Endothelial cell of umbilical vein (primary cell): Measurements from ENCODE around the gene ELOA. TPM values are rescaled to one million over a fixed set of nuclear protein-coding genes. Genes with fewer than 3 reads are reported as not detected.

ENCODE experiments used
- BruUV-seq: library from RNA; stranded (reverse); fragments of 400-500 nt; replicated peaks from 2 replicates; lab custom pipeline; 2021; lab: Mats Ljungman, UMichigan
- CTCF ChIA-PET: fragments of 300-600, 350-600 bp; sonication (Branson Sonifier 250); formaldehyde crosslinking; loops from one replicate; lab custom pipeline; 2021; ENCODE audit warnings: antibody characterized with exemption, inconsistent platforms; lab: Charles Lee
- POLR2A ChIA-PET: fragments of 300-600, 350-600 bp; sonication (Branson Sonifier 250); formaldehyde crosslinking; loops from one replicate; lab custom pipeline; 2021; ENCODE audit warnings: antibody characterized with exemption, inconsistent platforms; lab: Charles Lee
- DNase-seq: peaks from one replicate; pipeline ENCODE4 v3.0.0-alpha.2; 2011; ENCODE audit warnings: low read depth, low spot score
- FAIRE-seq: peaks from 2 replicates; lab custom pipeline; 2011; peaks lifted over from hg19 to GRCh38; lab: Jason Lieb, UNC
- H2AFZ ChIP-seq: 2 replicates; pipeline ENCODE4 v1.6.0; 2012; ENCODE audit warnings: low read depth, low read length, control low read depth, inconsistent platforms
- H3K27ac ChIP-seq: 2 replicates; pipeline ENCODE4 v1.5.1; 2011; ENCODE audit warnings: low read depth, mild to moderate bottlenecking, control low read depth, low read length, moderate library complexity; ENCODE audit not compliant: insufficient read depth
- H3K27me3 ChIP-seq, 2 experiments: 2 replicates each; pipeline versions ENCODE4 v1.6.0 to v1.6.1; 2011; ENCODE audit warnings: low read length in 2 of 2, mixed read lengths in 1 of 2; ENCODE audit not compliant: control insufficient read depth in 2 of 2, insufficient read depth in 2 of 2
- H3K36me3 ChIP-seq, 2 experiments: 2 replicates in 1 of 2; 3 replicates in 1 of 2; pipeline ENCODE4 v1.5.1; 2011; ENCODE audit warnings: low read length in 2 of 2, mild to moderate bottlenecking in 1 of 2, moderate library complexity in 1 of 2; ENCODE audit not compliant: control insufficient read depth in 2 of 2, insufficient read depth in 2 of 2; ENCODE audit errors: extremely low read depth in 1 of 2
- H3K4me1 ChIP-seq: 3 replicates; pipeline ENCODE4 v1.5.1; 2011; ENCODE audit warnings: mild to moderate bottlenecking, low read length; ENCODE audit not compliant: control insufficient read depth, insufficient read depth; ENCODE audit errors: extremely low read depth
- H3K4me2 ChIP-seq: 2 replicates; pipeline ENCODE4 v1.6.1; 2011; ENCODE audit warnings: low read length, control low read depth, mixed read lengths; ENCODE audit not compliant: insufficient read depth
- H3K4me3 ChIP-seq, 3 experiments: fragments of 200-600 bp in 1 of 3; sonication (generic), shearing (Covaris generic) in 1 of 3; replicated peaks in 1 of 3; 2 replicates each; pipeline ENCODE4 v1.5.1; 2011 to 2016; ENCODE audit warnings: control low read depth in 3 of 3, low read length in 3 of 3, mild to moderate bottlenecking in 2 of 3, inconsistent platforms in 1 of 3, low read depth in 1 of 3, moderate library complexity in 1 of 3; ENCODE audit not compliant: insufficient read depth in 1 of 3
- H3K79me2 ChIP-seq: 2 replicates; pipeline ENCODE4 v1.6.0; 2012; ENCODE audit warnings: low read length, inconsistent platforms; ENCODE audit not compliant: control insufficient read depth, insufficient read depth
- H3K9ac ChIP-seq: replicated peaks from 2 replicates; pipeline ENCODE3; 2011; ENCODE audit warnings: low read length, control low read depth; ENCODE audit not compliant: insufficient read depth; ENCODE audit errors: extremely low read depth
- H3K9me1 ChIP-seq: replicated peaks from 3 replicates; pipeline ENCODE4 v1.6.0; 2011; ENCODE audit warnings: mild to moderate bottlenecking, low read length; ENCODE audit not compliant: control insufficient read depth, insufficient read depth; ENCODE audit errors: extremely low read depth
- H3K9me3 ChIP-seq: replicated peaks from 2 replicates; pipeline ENCODE4 v1.5.1; 2012; ENCODE audit warnings: low read length, inconsistent platforms; ENCODE audit not compliant: control insufficient read depth, insufficient read depth
- H4K20me1 ChIP-seq: replicated peaks from 2 replicates; pipeline ENCODE3; 2011; ENCODE audit warnings: mild to moderate bottlenecking, low read length; ENCODE audit not compliant: control insufficient read depth, insufficient read depth; ENCODE audit errors: extremely low read depth
- EZH2 ChIP-seq: IDR thresholded peaks from 2 replicates; pipeline ENCODE4 v1.6.1; 2012; ENCODE audit warnings: borderline replicate concordance, low read depth, mild to moderate bottlenecking, moderate library complexity, low read length, inconsistent platforms; ENCODE audit not compliant: severe bottlenecking
- FOS ChIP-seq: IDR thresholded peaks from 2 replicates; pipeline ENCODE4 v1.6.1; 2011; ENCODE audit warnings: mild to moderate bottlenecking, low read length, moderate library complexity, borderline replicate concordance; ENCODE audit not compliant: insufficient read depth
- GATA2 ChIP-seq: IDR thresholded peaks from 2 replicates; pipeline ENCODE4 v1.7.0; 2011; ENCODE audit warnings: low read depth, mild to moderate bottlenecking, moderate library complexity, mixed read lengths, low read length; ENCODE audit not compliant: insufficient read length, insufficient read depth
- JUN ChIP-seq: IDR thresholded peaks from 2 replicates; pipeline ENCODE4 v1.6.1; 2011; ENCODE audit warnings: borderline replicate concordance, low read depth; ENCODE audit not compliant: insufficient read length, insufficient read depth
- MYC ChIP-seq: IDR thresholded peaks from one replicate; pipeline ENCODE4 v1.6.1; 2011; ENCODE audit warnings: mild to moderate bottlenecking, low read depth, low read length
- POLR2A ChIP-seq: IDR thresholded peaks from 2 replicates; pipeline ENCODE4 v1.6.1; 2012; ENCODE audit warnings: low read depth, mild to moderate bottlenecking, control low read depth, low read length
- POLR2AphosphoS5 ChIP-seq: IDR thresholded peaks from 2 replicates; pipeline ENCODE4 v1.6.1; 2012; ENCODE audit warnings: low read depth, mild to moderate bottlenecking, control low read depth, low read length, moderate library complexity; ENCODE audit not compliant: insufficient read depth
- dilution Hi-C: fragments of 300-500 bp; cut with MboI; formaldehyde crosslinking; loops from one replicate; pipeline ENCODE4 v1.15.0; 2019; ENCODE audit warnings: low sequenced_read_pairs; ENCODE audit not compliant: extremely low pct_ligation_motif_present
- intact Hi-C: fragments of 100-400 bp; cut with micrococcal nuclease; formaldehyde crosslinking; loops from one replicate; pipeline ENCODE4 v1.10.0; 2022
- polyA plus RNA-seq, 4 experiments: library from polyadenylated mRNA; depleted of rRNA in 3 of 4; stranded (reverse) in 3 of 4; unstranded in 1 of 4; fragments of >200 nt; gene quantifications; 2 replicates each; pipeline versions ENCODE4 v1.2.1 to v1.2.3, GENCODE V29; 2011 to 2012; ENCODE audit warnings: missing spikeins in 1 of 4
- total RNA-seq: library from RNA; stranded (reverse); gene quantifications from 2 replicates; pipeline ENCODE4 v1.2.3, GENCODE V29; 2021
- TF ChIP-seq, protein P1 (sequence below), 2 donors: IDR thresholded peaks; 1 replicate in 1 of 2; 2 replicates in 1 of 2; pipeline ENCODE4 v1.5.1; 2011; ENCODE audit warnings: low read length in 2 of 2, mild to moderate bottlenecking in 2 of 2, moderate library complexity in 2 of 2, control low read depth in 1 of 2, inconsistent platforms in 1 of 2, low read depth in 1 of 2; ENCODE audit not compliant: insufficient read depth in 1 of 2; ENCODE audit errors: extremely low read depth in 1 of 2
- TF ChIP-seq, protein P2 (sequence below): IDR thresholded peaks from 2 replicates; pipeline ENCODE4 v1.6.1; 2011; ENCODE audit not compliant: insufficient read depth, insufficient read length

The ELOA gene
- total and polyA plus RNA-seq, 2 donors (not counting 3 experiments of a cell fraction or from before 2014, with no cell fraction given): 11.9 to 42.6 TPM

DNA sequence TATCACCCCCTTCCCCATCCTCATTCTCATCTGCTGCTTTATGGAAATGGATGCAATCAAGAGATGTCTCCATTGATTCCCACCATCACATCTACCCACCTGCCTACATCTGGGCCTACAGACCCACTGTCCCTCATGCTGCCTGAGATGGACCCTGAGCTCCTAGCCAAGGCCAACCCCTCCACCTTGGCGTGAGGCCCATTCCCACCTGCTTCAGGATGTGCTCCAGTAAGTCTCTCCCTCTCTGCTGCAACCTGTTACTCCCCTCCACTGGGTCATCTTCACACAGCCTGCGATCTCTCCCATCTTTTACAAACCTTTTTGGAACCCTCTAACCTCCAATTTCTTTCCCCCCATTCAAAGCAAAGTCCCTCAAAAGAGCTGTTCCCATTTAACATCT lies 61.8 kb downstream of the ELOA start:
- Histone ChIP-seq H3K9ac (no peak overlapping the region), H3K9me3 (no peaks in the 10 kb centered on the region), H3K4me2 (no peak overlapping the region), H3K79me2 (no peaks in the 10 kb centered on the region), H2AFZ (no peak overlapping the region), H3K4me1 (peaks cover 4% of the 10 kb centered on the region), H3K36me3 (peaks cover 0 to 2% of the 10 kb centered on the region in 2 experiments), H4K20me1 (no peaks in the 10 kb centered on the region), H3K27ac (no peak overlapping the region), H3K27me3 (no peaks in the 10 kb centered on the region), H3K9me1 (no peaks in the 10 kb centered on the region), H3K4me3 (no peak overlapping the region)
- dilution Hi-C loops (no loop called here), intact Hi-C loops (loop anchor here (5.0 kb wide), 1 partner anchor 222 kb away; no protein-coding TSS in a partner anchor)
- CTCF ChIA-PET: interaction anchor here (1.5 to 1.6 kb wide), 2 partner anchors 33 to 112 kb away, joined by 3 to 8 read pairs; no protein-coding TSS in a partner anchor
- POLR2A ChIA-PET: no interaction called here
- BruUV-seq: no TSS peak
- DNase-seq (no peak), FAIRE-seq (no peak)
- TF ChIP-seq, protein P1, sequence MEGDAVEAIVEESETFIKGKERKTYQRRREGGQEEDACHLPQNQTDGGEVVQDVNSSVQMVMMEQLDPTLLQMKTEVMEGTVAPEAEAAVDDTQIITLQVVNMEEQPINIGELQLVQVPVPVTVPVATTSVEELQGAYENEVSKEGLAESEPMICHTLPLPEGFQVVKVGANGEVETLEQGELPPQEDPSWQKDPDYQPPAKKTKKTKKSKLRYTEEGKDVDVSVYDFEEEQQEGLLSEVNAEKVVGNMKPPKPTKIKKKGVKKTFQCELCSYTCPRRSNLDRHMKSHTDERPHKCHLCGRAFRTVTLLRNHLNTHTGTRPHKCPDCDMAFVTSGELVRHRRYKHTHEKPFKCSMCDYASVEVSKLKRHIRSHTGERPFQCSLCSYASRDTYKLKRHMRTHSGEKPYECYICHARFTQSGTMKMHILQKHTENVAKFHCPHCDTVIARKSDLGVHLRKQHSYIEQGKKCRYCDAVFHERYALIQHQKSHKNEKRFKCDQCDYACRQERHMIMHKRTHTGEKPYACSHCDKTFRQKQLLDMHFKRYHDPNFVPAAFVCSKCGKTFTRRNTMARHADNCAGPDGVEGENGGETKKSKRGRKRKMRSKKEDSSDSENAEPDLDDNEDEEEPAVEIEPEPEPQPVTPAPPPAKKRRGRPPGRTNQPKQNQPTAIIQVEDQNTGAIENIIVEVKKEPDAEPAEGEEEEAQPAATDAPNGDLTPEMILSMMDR (IDR thresholded peaks at IDR 0.05; ENCODE audit: extremely low read depth in 1 of 2, insufficient read depth in 1 of 2, low read depth in 1 of 2, low read length in 2 of 2): no peak
- TF ChIP-seq POLR2AphosphoS5: no peak
- TF ChIP-seq GATA2: no peak

DNA sequence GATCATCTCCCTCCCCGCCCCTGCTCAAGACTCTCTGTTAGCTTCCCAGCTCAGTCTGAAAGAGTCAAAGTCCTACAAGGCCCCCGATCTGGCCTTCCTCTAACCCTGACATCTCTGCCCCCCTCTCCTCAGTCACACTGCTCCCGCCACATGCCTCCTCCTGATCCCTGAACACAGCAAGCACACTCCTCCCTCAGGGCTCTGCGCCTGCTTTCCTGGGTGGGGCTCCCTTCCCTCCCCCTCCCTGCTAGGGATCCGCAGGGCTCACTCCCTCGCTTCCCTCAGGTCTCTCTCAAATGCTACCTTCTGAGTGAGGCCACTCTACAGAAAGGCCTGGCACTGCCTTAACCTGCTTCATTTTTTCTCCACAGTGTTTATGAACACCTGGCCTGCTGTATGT lies 63.0 kb downstream of the ELOA start:
- H3K4me1 ChIP-seq: peaks cover 2% of the 10 kb centered on the region
- no peaks in the 10 kb centered on the region for H3K27me3 ChIP-seq
- no TSS peak for BruUV-seq
- H3K36me3 ChIP-seq: peaks cover 0 to 2% of the 10 kb centered on the region in 2 experiments
- dilution Hi-C loops: no loop called here
- intact Hi-C loops: loop anchor here (5.0 kb wide), 1 partner anchor 221 kb away; no protein-coding TSS in a partner anchor
- TF ChIP-seq JUN: no peak
- TF ChIP-seq POLR2AphosphoS5: no peak
- TF ChIP-seq FOS: no peak
- TF ChIP-seq, protein P2, sequence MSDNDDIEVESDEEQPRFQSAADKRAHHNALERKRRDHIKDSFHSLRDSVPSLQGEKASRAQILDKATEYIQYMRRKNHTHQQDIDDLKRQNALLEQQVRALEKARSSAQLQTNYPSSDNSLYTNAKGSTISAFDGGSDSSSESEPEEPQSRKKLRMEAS: no peak
- TF ChIP-seq, protein P1 (IDR thresholded peaks at IDR 0.05; ENCODE audit: extremely low read depth in 1 of 2, insufficient read depth in 1 of 2, low read depth in 1 of 2, low read length in 2 of 2): no peak
- no peak for TF ChIP-seq EZH2
- TF ChIP-seq GATA2: no peak
- TF ChIP-seq POLR2A: no peak
- no peak for TF ChIP-seq MYC
- no peaks in the 10 kb centered on the region for H3K79me2 ChIP-seq
- H3K4me2 ChIP-seq: no peak overlapping the region
- no peak for FAIRE-seq
- no peak overlapping the region for H3K4me3 ChIP-seq
- POLR2A ChIA-PET: no interaction called here
- H3K9me1 ChIP-seq: no peaks in the 10 kb centered on the region
- no peak overlapping the region for H2AFZ ChIP-seq
- CTCF ChIA-PET: interaction anchor here (1.5 to 1.6 kb wide), 2 partner anchors 34 to 110 kb away, joined by 3 to 8 read pairs; no protein-coding TSS in a partner anchor
- H3K9ac ChIP-seq: no peak overlapping the region
- H3K27ac ChIP-seq: no peak overlapping the region
- H4K20me1 ChIP-seq: no peaks in the 10 kb centered on the region
- no peaks in the 10 kb centered on the region for H3K9me3 ChIP-seq
- no peak for DNase-seq
